ENCODE measurements around the gene NRCAM.

The NRCAM gene

GRCh38 chr7:108124820-108125219 lies 331.4 kb downstream of the NRCAM start:
- no peak for TF ChIP-seq CTCF (conservative IDR thresholded peaks at IDR 0.05; ENCODE audit: low read depth, low read length)
- no peak overlapping the region for H3K4me3 ChIP-seq (ENCODE audit: low read depth, low read length)
- no peak for DNase-seq (ENCODE audit: low read depth)

- no peak for TF ChIP-seq CTCF (conservative IDR thresholded peaks at IDR 0.05; ENCODE audit: low read depth, low read length)
- DNase-seq (ENCODE audit: low read depth), result no peak
- no peak overlapping the region for H3K4me3 ChIP-seq (ENCODE audit: low read depth, low read length)
Observed at GRCh38 chr7:108122181-108122580, 334.1 kb downstream of the NRCAM start.

- DNase-seq (ENCODE audit: low read depth), result peak; percentile 30
- H3K4me3 ChIP-seq (ENCODE audit: low read depth, low read length), result no peak overlapping the region
- no peak for TF ChIP-seq CTCF (conservative IDR thresholded peaks at IDR 0.05; ENCODE audit: low read depth, low read length)
Observed at GRCh38 chr7:108120933-108121332, 335.3 kb downstream of the NRCAM start.

- no peak for DNase-seq (ENCODE audit: low read depth)
- no peak for TF ChIP-seq CTCF (conservative IDR thresholded peaks at IDR 0.05; ENCODE audit: low read depth, low read length)
Observed at GRCh38 chr7:108120196-108120595, 336.0 kb downstream of the NRCAM start.

GRCh38 chr7:108118959-108119358 lies 337.3 kb downstream of the NRCAM start:
- H3K4me3 ChIP-seq (ENCODE audit: low read depth, low read length), result no peak overlapping the region
- TF ChIP-seq CTCF (conservative IDR thresholded peaks at IDR 0.05; ENCODE audit: low read depth, low read length), result peak; percentile 23
- DNase-seq (ENCODE audit: low read depth), result no peak

More at GRCh38 chr7:108120196-108120595, 336.0 kb downstream of the NRCAM start:
- H3K4me3 ChIP-seq (ENCODE audit: low read depth, low read length), result no peak overlapping the region

GRCh38 chr7:108114117-108114841 lies 342.0 kb downstream of the NRCAM start:
- no peak overlapping the region for H3K4me3 ChIP-seq (ENCODE audit: low read depth, low read length)
- peak; percentile 41 for DNase-seq (ENCODE audit: low read depth)
- TF ChIP-seq CTCF (conservative IDR thresholded peaks at IDR 0.05; ENCODE audit: low read depth, low read length), result peak; percentile 78

- TF ChIP-seq CTCF (conservative IDR thresholded peaks at IDR 0.05; ENCODE audit: low read depth, low read length), result no peak
- no peak for DNase-seq (ENCODE audit: low read depth)
- no peak overlapping the region for H3K4me3 ChIP-seq (ENCODE audit: low read depth, low read length)
Observed at GRCh38 chr7:108112683-108113082, 343.6 kb downstream of the NRCAM start.
